ENCODE data around the gene NMRK2.
"Not testable (repeated sequence)": the region's sequence is repeated elsewhere in the genome, so short reads cannot be mapped to it uniquely, and the experiment has no call there.

The NMRK2 gene

GRCh38 chr19:3964256-3965194, 31.7 kb downstream of the NMRK2 start:
- FAIRE-seq (no peak), DNase-seq (ENCODE audit: low spot score) (no peak)

GRCh38 chr19:3966051-3967017, 33.5 kb downstream of the NMRK2 start:
- FAIRE-seq = no peak
- no peak for DNase-seq (ENCODE audit: low spot score)

GRCh38 chr19:3967983-3968382, 35.1 kb downstream of the NMRK2 start:
- FAIRE-seq; DNase-seq (ENCODE audit: low spot score): not testable (repeated sequence)

GRCh38 chr19:3968556-3969434, 35.9 kb downstream of the NMRK2 start:
- DNase-seq (ENCODE audit: low spot score) (peak; percentile 99), FAIRE-seq (peak; percentile 91)

- peak; percentile 89 for FAIRE-seq
Observed at GRCh38 chr19:3969435-3970312, 36.8 kb downstream of the NMRK2 start.

GRCh38 chr19:3970313-3970807, 37.5 kb downstream of the NMRK2 start:
- FAIRE-seq (no peak), DNase-seq (ENCODE audit: low spot score) (no peak)

More at GRCh38 chr19:3969435-3970312, 36.8 kb downstream of the NMRK2 start:
- peak; percentile 97 for DNase-seq (ENCODE audit: low spot score)

GRCh38 chr19:3970808-3971598, 38.1 kb downstream of the NMRK2 start, which contains the start of gene DAPK3:
TSS of gene DAPK3 (minus strand) at chr19:3971099. CDS start at chr19:3969735, 1,364 bp downstream.
- FAIRE-seq (peak; percentile 58), DNase-seq (ENCODE audit: low spot score) (peak; percentile 96)

- FAIRE-seq = no peak
- DNase-seq (ENCODE audit: low spot score) = no peak
Observed at GRCh38 chr19:3975144-3975543, 42.3 kb downstream of the NMRK2 start.

- DNase-seq (ENCODE audit: low spot score) (no peak), FAIRE-seq (no peak)
Observed at GRCh38 chr19:3975637-3976087, 42.8 kb downstream of the NMRK2 start.

GRCh38 chr19:3976495-3977241, 43.8 kb downstream of the NMRK2 start:
- DNase-seq (ENCODE audit: low spot score) (no peak), FAIRE-seq (no peak)

GRCh38 chr19:3977242-3978143, 44.6 kb downstream of the NMRK2 start:
- FAIRE-seq (no peak), DNase-seq (ENCODE audit: low spot score) (no peak)

GRCh38 chr19:3978145-3978544, 45.3 kb downstream of the NMRK2 start:
- DNase-seq (ENCODE audit: low spot score) (no peak), FAIRE-seq (no peak)

GRCh38 chr19:3979289-3979673, 46.4 kb downstream of the NMRK2 start:
- no peak for DNase-seq (ENCODE audit: low spot score)
- no peak for FAIRE-seq

GRCh38 chr19:3979674-3980352, 46.9 kb downstream of the NMRK2 start:
- no peak for FAIRE-seq
- no peak for DNase-seq (ENCODE audit: low spot score)

- DNase-seq (ENCODE audit: low spot score) = no peak
- no peak for FAIRE-seq
Observed at GRCh38 chr19:3980353-3981251, 47.7 kb downstream of the NMRK2 start.

Data from RCC 7860 (cell line).